Loucy (cell line): ENCODE measurements around the gene SDC1.

Experiments used
- H2AFZ ChIP-seq: fragments of 200-600 bp; sonication (generic); 2 replicates; pipeline ENCODE4 v1.6.0; 2016; ENCODE audit warnings: antibody characterized with exemption, mild to moderate bottlenecking, low read length, moderate library complexity
- H3F3A ChIP-seq: fragments of 200-600 bp; 2 replicates; pipeline ENCODE4 v1.6.0; 2016; ENCODE audit warnings: antibody characterized with exemption, low read depth, mild to moderate bottlenecking
- H3K27me3 ChIP-seq: fragments of 200-600 bp; sonication (generic); 2 replicates; pipeline ENCODE4 v1.6.1; 2014; ENCODE audit warnings: low read length, mild to moderate bottlenecking; ENCODE audit not compliant: insufficient read depth, poor library complexity, severe bottlenecking
- H3K36me3 ChIP-seq: fragments of 200-600 bp; sonication (generic); 2 replicates; pipeline ENCODE4 v1.6.1; 2016; ENCODE audit warnings: low read length; ENCODE audit not compliant: insufficient read depth
- H3K4me1 ChIP-seq: fragments of 200-600 bp; sonication (generic); 2 replicates; pipeline ENCODE4 v1.5.1; 2014; ENCODE audit warnings: low read length, mild to moderate bottlenecking; ENCODE audit not compliant: insufficient read depth, poor library complexity, severe bottlenecking
- H3K4me2 ChIP-seq: fragments of 200-600 bp; sonication (generic); 2 replicates; pipeline ENCODE4 v1.6.0; 2014; ENCODE audit warnings: antibody characterized with exemption, low read length, low read depth, mild to moderate bottlenecking; ENCODE audit not compliant: poor library complexity, severe bottlenecking
- H3K4me3 ChIP-seq: fragments of 200-600 bp; sonication (generic); 2 replicates; pipeline ENCODE4 v1.5.1; 2014; ENCODE audit warnings: low read length, mild to moderate bottlenecking, mixed read lengths; ENCODE audit not compliant: poor library complexity, severe bottlenecking
- H3K79me2 ChIP-seq: fragments of 200-600 bp; sonication (generic); 2 replicates; pipeline ENCODE4 v1.6.1; 2014; ENCODE audit warnings: low read length; ENCODE audit not compliant: insufficient read depth
- H3K9ac ChIP-seq: fragments of 200-600 bp; sonication (generic); 2 replicates; pipeline ENCODE4 v1.6.0; 2014; ENCODE audit warnings: mild to moderate bottlenecking, low read depth, low read length, moderate library complexity; ENCODE audit not compliant: poor library complexity, severe bottlenecking
- H3K9me2 ChIP-seq: fragments of 200-600 bp; sonication (generic); replicated peaks from 2 replicates; pipeline ENCODE4 v1.6.1; 2016; ENCODE audit warnings: low read depth, low read length, mixed read lengths
- H3K9me3 ChIP-seq: fragments of 200-600 bp; sonication (generic); 2 replicates; pipeline ENCODE4 v1.6.1; 2014; ENCODE audit warnings: mild to moderate bottlenecking, antibody characterized with exemption, low read length, low read depth; ENCODE audit not compliant: insufficient read depth
- H4K20me1 ChIP-seq: fragments of 200-600 bp; sonication (generic); 2 replicates; pipeline ENCODE4 v1.6.0; 2014; ENCODE audit warnings: antibody characterized with exemption, low read length, mild to moderate bottlenecking; ENCODE audit not compliant: insufficient read depth, poor library complexity, severe bottlenecking
- EZH2phosphoT487 ChIP-seq: fragments of 200-600 bp; IDR thresholded peaks from 2 replicates; pipeline ENCODE4 v1.6.1; 2018; ENCODE audit warnings: antibody characterized with exemption, mild to moderate bottlenecking, moderate library complexity, borderline replicate concordance
- TF ChIP-seq, protein P1 (sequence below): fragments of 200-600 bp; sonication (generic); conservative IDR thresholded peaks from 2 replicates; pipeline ENCODE4 v1.5.1; 2014; ENCODE audit warnings: mild to moderate bottlenecking, antibody characterized with exemption, low read length

The SDC1 gene

DNA sequence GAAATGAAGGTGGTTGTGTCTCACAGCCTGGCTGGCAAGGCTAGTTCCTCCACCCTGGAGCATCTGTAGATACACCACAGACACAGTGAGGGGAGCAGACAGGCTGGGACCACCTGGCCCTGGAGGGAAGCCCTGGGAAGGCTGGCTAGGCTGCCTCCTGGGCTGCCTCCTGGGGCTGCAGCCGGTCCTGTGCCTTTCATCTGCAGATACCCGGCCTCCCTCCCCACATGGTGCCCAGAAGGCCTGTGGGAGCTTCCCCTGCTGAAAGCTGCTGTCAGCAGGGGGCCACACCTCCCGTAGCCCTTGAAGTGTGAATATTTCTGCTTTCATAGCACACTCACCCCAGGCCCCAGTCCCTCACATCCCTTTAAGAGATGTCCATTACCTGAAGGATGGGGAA lies 37.6 kb downstream of the SDC1 start:
- Histone ChIP-seq H3K9ac (no peak overlapping the region), H3K9me2 (no peaks in the 10 kb centered on the region), H3K4me2 (no peak overlapping the region), H4K20me1 (no peaks in the 10 kb centered on the region), H3F3A (no peaks in the 10 kb centered on the region), H3K4me3 (no peak overlapping the region), H3K4me1 (no peaks in the 10 kb centered on the region), H3K9me3 (no peaks in the 10 kb centered on the region), H3K27me3 (no peaks in the 10 kb centered on the region), H3K36me3 (no peaks in the 10 kb centered on the region), H2AFZ (0 out of 2 replicates have a peak overlapping the region, but pooled peaks have one; percentile 4), H3K79me2 (no peaks in the 10 kb centered on the region)
- TF ChIP-seq EZH2phosphoT487: no peak
- TF ChIP-seq, protein P1, sequence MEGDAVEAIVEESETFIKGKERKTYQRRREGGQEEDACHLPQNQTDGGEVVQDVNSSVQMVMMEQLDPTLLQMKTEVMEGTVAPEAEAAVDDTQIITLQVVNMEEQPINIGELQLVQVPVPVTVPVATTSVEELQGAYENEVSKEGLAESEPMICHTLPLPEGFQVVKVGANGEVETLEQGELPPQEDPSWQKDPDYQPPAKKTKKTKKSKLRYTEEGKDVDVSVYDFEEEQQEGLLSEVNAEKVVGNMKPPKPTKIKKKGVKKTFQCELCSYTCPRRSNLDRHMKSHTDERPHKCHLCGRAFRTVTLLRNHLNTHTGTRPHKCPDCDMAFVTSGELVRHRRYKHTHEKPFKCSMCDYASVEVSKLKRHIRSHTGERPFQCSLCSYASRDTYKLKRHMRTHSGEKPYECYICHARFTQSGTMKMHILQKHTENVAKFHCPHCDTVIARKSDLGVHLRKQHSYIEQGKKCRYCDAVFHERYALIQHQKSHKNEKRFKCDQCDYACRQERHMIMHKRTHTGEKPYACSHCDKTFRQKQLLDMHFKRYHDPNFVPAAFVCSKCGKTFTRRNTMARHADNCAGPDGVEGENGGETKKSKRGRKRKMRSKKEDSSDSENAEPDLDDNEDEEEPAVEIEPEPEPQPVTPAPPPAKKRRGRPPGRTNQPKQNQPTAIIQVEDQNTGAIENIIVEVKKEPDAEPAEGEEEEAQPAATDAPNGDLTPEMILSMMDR: no peak

DNA sequence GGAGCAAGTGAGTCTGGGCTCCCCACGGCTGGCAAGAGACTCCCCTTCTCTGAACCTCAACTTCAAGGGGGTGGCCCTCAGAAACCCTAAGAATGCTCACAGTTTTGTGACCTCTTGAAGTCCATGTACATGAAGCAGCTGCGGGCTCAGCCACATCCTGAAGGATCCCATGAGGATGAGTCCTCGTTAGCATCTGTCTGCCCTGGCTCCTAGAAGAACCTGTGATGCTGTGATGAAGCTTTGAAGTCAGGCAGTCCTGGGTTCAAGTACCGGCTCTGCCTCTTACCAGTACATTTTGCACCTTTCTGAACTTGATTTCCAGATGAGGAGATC lies 38.1 kb downstream of the SDC1 start:
- no peaks in the 10 kb centered on the region for H3K9me3 ChIP-seq
- no peak overlapping the region for H3K4me2 ChIP-seq
- H3K36me3 ChIP-seq: no peaks in the 10 kb centered on the region
- no peaks in the 10 kb centered on the region for H3K27me3 ChIP-seq
- H3K4me3 ChIP-seq: no peak overlapping the region
- no peaks in the 10 kb centered on the region for H3F3A ChIP-seq
- H3K4me1 ChIP-seq: no peaks in the 10 kb centered on the region
- no peaks in the 10 kb centered on the region for H3K9me2 ChIP-seq
- no peak overlapping the region for H3K9ac ChIP-seq
- H2AFZ ChIP-seq: 0 out of 2 replicates have a peak overlapping the region, but pooled peaks have one; percentile 4
- no peak for TF ChIP-seq EZH2phosphoT487
- H3K79me2 ChIP-seq: no peaks in the 10 kb centered on the region
- no peaks in the 10 kb centered on the region for H4K20me1 ChIP-seq

DNA sequence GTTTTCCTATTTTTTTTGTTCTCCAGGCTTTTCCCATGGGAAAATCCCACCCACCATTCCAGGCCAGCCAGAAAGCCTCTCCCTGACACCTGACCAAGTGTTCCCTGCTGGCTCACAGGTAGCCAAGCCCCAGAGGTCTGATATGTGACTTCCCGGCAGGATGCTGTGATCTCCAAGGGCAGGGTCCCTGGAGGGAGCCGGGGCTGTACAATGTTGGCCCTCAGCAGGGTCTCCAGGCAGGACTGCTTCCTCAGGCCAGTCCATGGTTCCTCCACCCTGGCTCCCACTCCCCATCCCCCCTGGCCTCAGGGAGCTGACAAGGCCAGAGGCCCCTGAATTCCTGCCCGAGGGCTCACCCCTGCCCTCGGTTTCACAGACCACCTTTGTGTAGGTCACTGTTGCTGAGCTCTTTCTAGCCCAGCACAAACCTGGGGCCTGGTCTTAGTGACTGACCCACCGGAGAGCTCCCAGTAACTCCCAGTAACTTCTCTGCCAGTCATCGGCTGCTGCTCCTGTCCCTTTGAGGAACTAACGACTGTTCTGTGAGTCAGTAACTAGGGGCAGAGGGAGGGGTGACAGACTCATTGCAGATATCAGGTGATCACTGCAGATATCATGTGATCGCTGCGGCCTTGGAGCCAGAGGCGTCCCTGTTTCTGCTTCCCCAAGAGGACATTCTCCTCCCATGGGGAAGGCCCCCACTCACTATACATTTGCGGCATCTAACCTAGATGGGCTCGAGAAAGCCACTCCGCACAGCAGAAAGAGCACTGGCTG lies 38.7 kb downstream of the SDC1 start:
- H3K4me3 ChIP-seq: no peak overlapping the region
- H3K4me1 ChIP-seq: no peaks in the 10 kb centered on the region
- H3K4me2 ChIP-seq: no peak overlapping the region
- H3F3A ChIP-seq: no peaks in the 10 kb centered on the region
- no peak overlapping the region for H2AFZ ChIP-seq
- no peaks in the 10 kb centered on the region for H3K79me2 ChIP-seq
- H3K27me3 ChIP-seq: no peaks in the 10 kb centered on the region
- no peak overlapping the region for H3K9ac ChIP-seq
- H3K36me3 ChIP-seq: no peaks in the 10 kb centered on the region
- no peaks in the 10 kb centered on the region for H3K9me2 ChIP-seq
- no peaks in the 10 kb centered on the region for H3K9me3 ChIP-seq
- TF ChIP-seq, protein P1: no peak
- no peak for TF ChIP-seq EZH2phosphoT487
- no peaks in the 10 kb centered on the region for H4K20me1 ChIP-seq
